COLO668 (cell line): Measurements from ENCODE around the gene OR9A2.
"Not testable (repeated sequence)": the region's sequence is repeated elsewhere in the genome, so short reads cannot be mapped to it uniquely, and the experiment has no call there.

Experiments used
- DNase-seq: peaks from one replicate; lab custom pipeline; 2025; ENCODE audit not compliant: unreplicated experiment; lab: John Stamatoyannopoulos, UW

OR9A2 gene

DNA sequence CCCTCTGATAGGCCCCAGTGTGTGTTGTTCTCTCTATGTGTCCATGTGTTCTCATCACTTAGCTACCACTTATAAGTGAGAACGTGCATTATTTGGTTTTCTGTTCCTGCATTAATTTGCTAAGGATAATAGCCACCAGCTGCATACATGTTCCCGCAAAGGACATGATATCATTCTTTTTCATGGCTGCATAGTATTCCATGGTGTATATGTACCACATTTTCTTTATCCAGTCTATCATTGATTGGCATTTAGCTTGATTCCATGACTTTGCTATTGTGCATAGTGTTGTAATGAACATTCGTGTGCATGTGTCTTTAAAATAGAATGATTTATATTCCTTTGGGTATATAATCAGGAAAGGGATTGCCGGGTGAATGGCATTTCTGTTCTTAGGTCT lies 48.5 kb downstream of the OR9A2 start:
- not testable (repeated sequence) for DNase-seq
